HepG2 (cell line): ENCODE data around the gene STX10. TPM values are rescaled to one million over a fixed set of nuclear protein-coding genes. Genes with fewer than 3 reads are reported as not detected.

Source experiments
- ATRX ChIP-seq: sonication (generic); formaldehyde crosslinking; IDR thresholded peaks from 2 replicates; pipeline ENCODE4 v1.4.0; 2020; ENCODE audit warnings: missing genetic modification reagents, borderline replicate concordance
- CHCHD3 ChIP-seq: sonication (generic); formaldehyde crosslinking; IDR thresholded peaks from 2 replicates; pipeline ENCODE4 v1.8.0; 2022; ENCODE audit warnings: mild to moderate bottlenecking, missing genetic modification reagents, moderate library complexity
- HES4 ChIP-seq: sonication (generic); formaldehyde crosslinking; IDR thresholded peaks from 2 replicates; pipeline ENCODE4 v1.9.0; 2021; ENCODE audit warnings: mild to moderate bottlenecking, missing genetic modification reagents, borderline replicate concordance
- MAFF ChIP-seq: IDR thresholded peaks from 2 replicates; pipeline ENCODE4 v1.6.1; 2011; ENCODE audit warnings: low read depth, low read length, improper control_type of control experiment
- MEIS1 ChIP-seq: sonication (generic); formaldehyde crosslinking; IDR thresholded peaks from 2 replicates; pipeline ENCODE4 v1.9.0; 2021; ENCODE audit warnings: mild to moderate bottlenecking, missing genetic modification reagents, moderate library complexity, borderline replicate concordance
- MZF1 ChIP-seq: sonication (generic); formaldehyde crosslinking; IDR thresholded peaks from 2 replicates; pipeline ENCODE4 v1.8.1; 2023; ENCODE audit warnings: mild to moderate bottlenecking, missing genetic modification reagents, borderline replicate concordance
- PAF1 ChIP-seq: IDR thresholded peaks from 2 replicates; pipeline ENCODE4 v1.6.1; 2016; ENCODE audit warnings: missing genetic modification reagents, missing compliant biosample characterization
- RFX3 ChIP-seq: IDR thresholded peaks from 2 replicates; pipeline ENCODE4 v1.6.1; 2016; ENCODE audit warnings: missing biosample characterization, missing genetic modification reagents
- TOPORS ChIP-seq: sonication (generic); formaldehyde crosslinking; IDR thresholded peaks from 2 replicates; pipeline ENCODE4 v1.8.0; 2023; ENCODE audit warnings: mild to moderate bottlenecking, missing genetic modification reagents
- TRIM24 ChIP-seq: sonication (generic); formaldehyde crosslinking; IDR thresholded peaks from 2 replicates; pipeline ENCODE4 v1.8.0; 2022; ENCODE audit warnings: mild to moderate bottlenecking, missing genetic modification reagents
- ZFP37 ChIP-seq: sonication (generic); formaldehyde crosslinking; IDR thresholded peaks from 2 replicates; pipeline ENCODE4 v1.4.0; 2020; ENCODE audit warnings: missing genetic modification reagents, borderline replicate concordance
- ZNF367 ChIP-seq: sonication (generic); formaldehyde crosslinking; IDR thresholded peaks from 2 replicates; pipeline ENCODE4 v1.4.0; 2020; ENCODE audit warnings: missing genetic modification reagents, borderline replicate concordance
- ZNF484 ChIP-seq: sonication (generic); formaldehyde crosslinking; IDR thresholded peaks from 2 replicates; pipeline ENCODE4 v1.5.1; 2020; ENCODE audit warnings: mild to moderate bottlenecking, low read depth, missing genetic modification reagents, borderline replicate concordance
- ZNF563 ChIP-seq: sonication (generic); formaldehyde crosslinking; IDR thresholded peaks from 2 replicates; pipeline ENCODE4 v1.8.0; 2022; ENCODE audit warnings: mild to moderate bottlenecking, moderate library complexity, missing genetic modification reagents
- ZNF788 ChIP-seq: sonication (generic); formaldehyde crosslinking; IDR thresholded peaks from 2 replicates; pipeline ENCODE4 v1.5.0; 2020; ENCODE audit warnings: mild to moderate bottlenecking, missing genetic modification reagents, borderline replicate concordance
- ZSCAN29 ChIP-seq: sonication (generic); formaldehyde crosslinking; conservative IDR thresholded peaks from 2 replicates; pipeline ENCODE4 v1.4.0; 2020; ENCODE audit warnings: mild to moderate bottlenecking, missing genetic modification reagents
- polyA plus RNA-seq, 8 experiments: library from polyadenylated mRNA; depleted of rRNA in 3 of 8; stranded (reverse) in 7 of 8; unstranded in 1 of 8; fragments of >200 nt; fragmentation: Illumina TruSeq in 4 of 8; extraction: Trizol in 4 of 8; gene quantifications; 2 replicates each; pipeline versions ENCODE4 v1.2.1 to v1.2.3, GENCODE V29; 2011 to 2016; ENCODE audit warnings: low read depth in 4 of 8, missing spikeins in 1 of 8, mixed read lengths in 1 of 8; ENCODE audit not compliant: insufficient read depth in 1 of 8
- total RNA-seq, 5 experiments: library from RNA; depleted of rRNA; stranded (reverse); fragments of >200 nt; fragmentation: Illumina TruSeq; extraction: Trizol; gene quantifications; 2 replicates each; pipeline ENCODE4 v1.2.3, GENCODE V29; 2016; ENCODE audit warnings: low read depth in 1 of 5
- TF ChIP-seq, protein P1 (sequence below): sonication (generic); formaldehyde crosslinking; IDR thresholded peaks from 2 replicates; pipeline ENCODE4 v1.9.0; 2021; ENCODE audit warnings: mild to moderate bottlenecking, missing genetic modification reagents
- TF ChIP-seq, protein P2 (sequence below): sonication (generic); formaldehyde crosslinking; IDR thresholded peaks from 2 replicates; pipeline ENCODE4 v1.8.1; 2023; ENCODE audit warnings: missing genetic modification reagents, mild to moderate bottlenecking, borderline replicate concordance
- TF ChIP-seq, protein P3 (sequence below): sonication (generic); formaldehyde crosslinking; IDR thresholded peaks from 2 replicates; pipeline ENCODE4 v1.4.0; 2020; ENCODE audit warnings: mild to moderate bottlenecking, missing genetic modification reagents
- TF ChIP-seq, protein P4 (sequence below): sonication (generic); formaldehyde crosslinking; IDR thresholded peaks from 2 replicates; pipeline ENCODE4 v1.4.0; 2020; ENCODE audit warnings: mild to moderate bottlenecking, missing genetic modification reagents

STX10 gene
- total and polyA plus RNA-seq, 2 of the 13 experiments (the other 11 are each of a cell fraction or from before 2014, with no cell fraction given), result 47.9 to 66.4 TPM

DNA sequence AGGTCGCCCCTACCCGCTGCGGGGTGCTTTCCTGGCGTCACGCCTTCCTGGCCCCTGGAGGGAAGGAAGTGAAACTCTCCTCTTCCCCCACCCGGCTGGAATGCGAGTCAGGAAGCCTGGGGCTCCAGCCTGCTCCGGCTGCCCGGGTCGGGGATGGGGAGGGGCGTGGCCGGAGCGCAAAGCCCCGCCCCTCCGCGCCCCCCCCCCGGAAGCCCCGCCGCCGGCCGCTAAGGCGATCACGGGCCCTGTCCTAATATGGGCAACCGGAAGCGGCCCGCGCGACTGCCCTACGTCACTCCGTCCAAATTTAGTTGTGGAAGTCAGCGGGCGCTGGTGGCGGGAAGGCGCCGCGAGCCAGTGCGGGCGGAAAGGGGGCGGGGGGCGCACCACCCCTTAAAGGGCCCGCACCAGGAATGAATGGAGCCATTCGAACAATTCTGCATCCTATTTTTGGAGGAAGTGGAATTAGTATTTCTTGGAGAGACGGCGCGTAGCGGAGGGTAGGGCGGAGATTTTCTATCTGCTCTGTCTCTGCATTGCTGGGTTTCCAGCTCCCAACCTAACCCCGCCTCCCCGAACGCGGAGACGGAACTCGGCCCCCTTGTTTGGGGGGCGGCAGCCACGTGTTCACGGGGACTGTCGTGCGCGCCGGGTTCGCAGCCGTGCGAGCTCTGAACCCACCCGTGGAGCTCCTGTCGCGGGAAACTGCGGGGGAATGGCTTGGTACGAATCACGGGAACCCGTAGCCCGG lies 1.6 kb upstream of the STX10 start (continued):
- TF ChIP-seq, protein P1, sequence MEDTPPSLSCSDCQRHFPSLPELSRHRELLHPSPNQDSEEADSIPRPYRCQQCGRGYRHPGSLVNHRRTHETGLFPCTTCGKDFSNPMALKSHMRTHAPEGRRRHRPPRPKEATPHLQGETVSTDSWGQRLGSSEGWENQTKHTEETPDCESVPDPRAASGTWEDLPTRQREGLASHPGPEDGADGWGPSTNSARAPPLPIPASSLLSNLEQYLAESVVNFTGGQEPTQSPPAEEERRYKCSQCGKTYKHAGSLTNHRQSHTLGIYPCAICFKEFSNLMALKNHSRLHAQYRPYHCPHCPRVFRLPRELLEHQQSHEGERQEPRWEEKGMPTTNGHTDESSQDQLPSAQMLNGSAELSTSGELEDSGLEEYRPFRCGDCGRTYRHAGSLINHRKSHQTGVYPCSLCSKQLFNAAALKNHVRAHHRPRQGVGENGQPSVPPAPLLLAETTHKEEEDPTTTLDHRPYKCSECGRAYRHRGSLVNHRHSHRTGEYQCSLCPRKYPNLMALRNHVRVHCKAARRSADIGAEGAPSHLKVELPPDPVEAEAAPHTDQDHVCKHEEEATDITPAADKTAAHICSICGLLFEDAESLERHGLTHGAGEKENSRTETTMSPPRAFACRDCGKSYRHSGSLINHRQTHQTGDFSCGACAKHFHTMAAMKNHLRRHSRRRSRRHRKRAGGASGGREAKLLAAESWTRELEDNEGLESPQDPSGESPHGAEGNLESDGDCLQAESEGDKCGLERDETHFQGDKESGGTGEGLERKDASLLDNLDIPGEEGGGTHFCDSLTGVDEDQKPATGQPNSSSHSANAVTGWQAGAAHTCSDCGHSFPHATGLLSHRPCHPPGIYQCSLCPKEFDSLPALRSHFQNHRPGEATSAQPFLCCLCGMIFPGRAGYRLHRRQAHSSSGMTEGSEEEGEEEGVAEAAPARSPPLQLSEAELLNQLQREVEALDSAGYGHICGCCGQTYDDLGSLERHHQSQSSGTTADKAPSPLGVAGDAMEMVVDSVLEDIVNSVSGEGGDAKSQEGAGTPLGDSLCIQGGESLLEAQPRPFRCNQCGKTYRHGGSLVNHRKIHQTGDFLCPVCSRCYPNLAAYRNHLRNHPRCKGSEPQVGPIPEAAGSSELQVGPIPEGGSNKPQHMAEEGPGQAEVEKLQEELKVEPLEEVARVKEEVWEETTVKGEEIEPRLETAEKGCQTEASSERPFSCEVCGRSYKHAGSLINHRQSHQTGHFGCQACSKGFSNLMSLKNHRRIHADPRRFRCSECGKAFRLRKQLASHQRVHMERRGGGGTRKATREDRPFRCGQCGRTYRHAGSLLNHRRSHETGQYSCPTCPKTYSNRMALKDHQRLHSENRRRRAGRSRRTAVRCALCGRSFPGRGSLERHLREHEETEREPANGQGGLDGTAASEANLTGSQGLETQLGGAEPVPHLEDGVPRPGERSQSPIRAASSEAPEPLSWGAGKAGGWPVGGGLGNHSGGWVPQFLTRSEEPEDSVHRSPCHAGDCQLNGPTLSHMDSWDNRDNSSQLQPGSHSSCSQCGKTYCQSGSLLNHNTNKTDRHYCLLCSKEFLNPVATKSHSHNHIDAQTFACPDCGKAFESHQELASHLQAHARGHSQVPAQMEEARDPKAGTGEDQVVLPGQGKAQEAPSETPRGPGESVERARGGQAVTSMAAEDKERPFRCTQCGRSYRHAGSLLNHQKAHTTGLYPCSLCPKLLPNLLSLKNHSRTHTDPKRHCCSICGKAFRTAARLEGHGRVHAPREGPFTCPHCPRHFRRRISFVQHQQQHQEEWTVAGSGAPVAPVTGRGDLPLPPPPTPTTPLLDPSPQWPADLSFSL (CRISPR knock-in tag), result no peak
- TF ChIP-seq MEIS1 (peak; percentile 78), MAFF (no peak), ZFP37 (peak; percentile 75), TOPORS (CRISPR knock-in tag) (no peak), ATRX (no peak), CHCHD3 (no peak), RFX3 (CRISPR knock-in tag) (no peak), ZNF484 (CRISPR knock-in tag) (no peak), ZNF788 (peak; percentile 51; the same call in 1 of the 2 replicates), HES4 (no peak), TRIM24 (no peak), ZNF563 (CRISPR knock-in tag) (no peak), ZNF367 (peak; percentile 25; the same call in 1 of the 2 replicates), PAF1 (no peak), ZSCAN29 (CRISPR knock-in tag) (no peak), MZF1 (CRISPR knock-in tag) (no peak)
- TF ChIP-seq, protein P2, sequence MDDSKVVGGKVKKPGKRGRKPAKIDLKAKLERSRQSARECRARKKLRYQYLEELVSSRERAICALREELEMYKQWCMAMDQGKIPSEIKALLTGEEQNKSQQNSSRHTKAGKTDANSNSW (CRISPR knock-in tag), result no peak
- TF ChIP-seq, protein P3, sequence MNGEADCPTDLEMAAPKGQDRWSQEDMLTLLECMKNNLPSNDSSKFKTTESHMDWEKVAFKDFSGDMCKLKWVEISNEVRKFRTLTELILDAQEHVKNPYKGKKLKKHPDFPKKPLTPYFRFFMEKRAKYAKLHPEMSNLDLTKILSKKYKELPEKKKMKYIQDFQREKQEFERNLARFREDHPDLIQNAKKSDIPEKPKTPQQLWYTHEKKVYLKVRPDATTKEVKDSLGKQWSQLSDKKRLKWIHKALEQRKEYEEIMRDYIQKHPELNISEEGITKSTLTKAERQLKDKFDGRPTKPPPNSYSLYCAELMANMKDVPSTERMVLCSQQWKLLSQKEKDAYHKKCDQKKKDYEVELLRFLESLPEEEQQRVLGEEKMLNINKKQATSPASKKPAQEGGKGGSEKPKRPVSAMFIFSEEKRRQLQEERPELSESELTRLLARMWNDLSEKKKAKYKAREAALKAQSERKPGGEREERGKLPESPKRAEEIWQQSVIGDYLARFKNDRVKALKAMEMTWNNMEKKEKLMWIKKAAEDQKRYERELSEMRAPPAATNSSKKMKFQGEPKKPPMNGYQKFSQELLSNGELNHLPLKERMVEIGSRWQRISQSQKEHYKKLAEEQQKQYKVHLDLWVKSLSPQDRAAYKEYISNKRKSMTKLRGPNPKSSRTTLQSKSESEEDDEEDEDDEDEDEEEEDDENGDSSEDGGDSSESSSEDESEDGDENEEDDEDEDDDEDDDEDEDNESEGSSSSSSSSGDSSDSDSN (CRISPR knock-in tag), result peak; percentile 65; the same call in 1 of the 2 replicates
- TF ChIP-seq, protein P4, sequence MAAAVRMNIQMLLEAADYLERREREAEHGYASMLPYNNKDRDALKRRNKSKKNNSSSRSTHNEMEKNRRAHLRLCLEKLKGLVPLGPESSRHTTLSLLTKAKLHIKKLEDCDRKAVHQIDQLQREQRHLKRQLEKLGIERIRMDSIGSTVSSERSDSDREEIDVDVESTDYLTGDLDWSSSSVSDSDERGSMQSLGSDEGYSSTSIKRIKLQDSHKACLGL, result peak; percentile 76; the same call in 1 of the 2 replicates
